Measurements from ENCODE around the gene RNU7-1.

GRCh38 chr12:6938353-6939190 lies 5.0 kb upstream of the RNU7-1 start:
- TF ChIP-seq, protein P1, sequence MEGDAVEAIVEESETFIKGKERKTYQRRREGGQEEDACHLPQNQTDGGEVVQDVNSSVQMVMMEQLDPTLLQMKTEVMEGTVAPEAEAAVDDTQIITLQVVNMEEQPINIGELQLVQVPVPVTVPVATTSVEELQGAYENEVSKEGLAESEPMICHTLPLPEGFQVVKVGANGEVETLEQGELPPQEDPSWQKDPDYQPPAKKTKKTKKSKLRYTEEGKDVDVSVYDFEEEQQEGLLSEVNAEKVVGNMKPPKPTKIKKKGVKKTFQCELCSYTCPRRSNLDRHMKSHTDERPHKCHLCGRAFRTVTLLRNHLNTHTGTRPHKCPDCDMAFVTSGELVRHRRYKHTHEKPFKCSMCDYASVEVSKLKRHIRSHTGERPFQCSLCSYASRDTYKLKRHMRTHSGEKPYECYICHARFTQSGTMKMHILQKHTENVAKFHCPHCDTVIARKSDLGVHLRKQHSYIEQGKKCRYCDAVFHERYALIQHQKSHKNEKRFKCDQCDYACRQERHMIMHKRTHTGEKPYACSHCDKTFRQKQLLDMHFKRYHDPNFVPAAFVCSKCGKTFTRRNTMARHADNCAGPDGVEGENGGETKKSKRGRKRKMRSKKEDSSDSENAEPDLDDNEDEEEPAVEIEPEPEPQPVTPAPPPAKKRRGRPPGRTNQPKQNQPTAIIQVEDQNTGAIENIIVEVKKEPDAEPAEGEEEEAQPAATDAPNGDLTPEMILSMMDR (IDR thresholded peaks at IDR 0.05): no peak
- TF ChIP-seq POLR2A (IDR thresholded peaks at IDR 0.05): no peak
